Renal pelvis (tissue), 4 donors: Measurements from ENCODE around the gene ASIP. TPM values are rescaled to one million over a fixed set of nuclear protein-coding genes. Genes with fewer than 3 reads are reported as not detected.

ENCODE experiments used
- DNase-seq: peaks from one replicate; pipeline ENCODE4 v3.0.0-alpha.2; 2013
- polyA plus RNA-seq, 3 donors: library from polyadenylated mRNA; unstranded; fragments of 120-200 nt; gene quantifications; one replicate each; pipeline ENCODE4 v1.2.1, GENCODE V29; 2013; ENCODE audit not compliant: insufficient read length in 3 of 3

ASIP gene
- polyA plus RNA-seq, 3 donors = 0.34 to 0.76 (median 0.40) TPM

- DNase-seq = no peak
Observed at GRCh38 chr20:34310481-34311117, 69.4 kb downstream of the ASIP start.

DNA sequence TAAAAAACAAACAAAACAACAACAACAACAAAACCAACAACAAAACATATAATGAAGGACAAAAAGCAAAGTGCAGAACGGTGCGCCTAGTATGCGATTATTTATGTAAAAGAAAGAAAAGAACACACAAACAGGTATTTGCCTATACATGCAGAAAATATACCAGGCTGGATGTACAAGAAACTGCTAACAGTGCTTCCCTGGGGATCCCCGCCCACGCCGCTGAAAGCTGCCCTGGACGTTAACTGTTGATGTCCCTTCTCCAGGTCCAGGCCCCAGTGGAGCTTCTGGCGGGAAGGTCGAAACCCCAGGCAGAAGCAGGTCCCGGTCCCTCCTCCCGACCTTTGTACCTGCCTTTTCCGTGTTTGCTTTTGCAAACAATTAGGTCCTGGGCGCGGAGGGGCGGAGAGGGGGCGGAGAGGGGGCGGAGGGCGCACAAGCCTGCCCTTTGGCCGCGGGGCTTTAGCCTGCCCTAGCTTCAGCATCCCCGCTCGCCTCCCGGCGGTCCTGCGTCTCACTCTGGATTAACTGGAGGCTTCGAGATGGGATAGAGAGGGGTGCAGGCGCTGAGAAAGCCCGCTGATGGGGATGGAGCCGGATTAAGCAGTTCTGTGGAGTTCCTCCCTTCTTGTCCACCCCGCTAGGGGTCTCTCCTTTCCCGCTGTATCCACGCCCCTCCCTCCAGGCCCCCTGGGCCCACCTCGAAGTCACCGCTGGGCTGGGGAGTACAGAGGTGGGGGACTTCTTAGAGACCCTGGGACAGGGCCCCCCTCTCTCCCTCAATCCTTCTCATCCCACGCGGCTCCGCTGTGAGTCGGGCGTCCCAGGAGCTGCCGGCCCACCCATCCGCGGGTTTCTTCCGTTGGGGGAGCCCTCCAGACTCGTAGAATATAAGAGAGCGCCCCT is 70.1 kb downstream of the ASIP start:
- DNase-seq = no peak

DNA sequence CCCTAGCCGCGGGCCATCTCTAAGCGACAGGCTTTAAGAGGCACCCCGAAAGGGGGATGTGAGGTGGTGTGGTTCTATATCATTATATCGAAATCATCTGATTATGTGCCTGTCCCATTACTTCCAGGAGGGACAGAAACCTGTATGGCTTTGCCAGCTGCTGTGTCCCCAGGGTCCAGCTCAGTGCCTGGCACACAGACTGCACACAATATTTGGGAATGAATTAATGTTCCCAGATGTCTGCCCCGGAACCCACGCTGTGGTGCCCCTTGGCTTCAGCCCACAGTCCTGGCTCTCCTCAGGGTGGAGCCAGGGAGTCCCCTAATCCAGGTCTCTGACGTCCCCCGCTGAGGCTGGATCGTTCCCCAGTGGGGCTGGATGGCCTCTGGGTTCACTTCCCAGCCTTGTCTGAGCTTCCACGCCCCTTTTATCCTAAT is 70.8 kb downstream of the ASIP start:
- DNase-seq = no peak

DNA sequence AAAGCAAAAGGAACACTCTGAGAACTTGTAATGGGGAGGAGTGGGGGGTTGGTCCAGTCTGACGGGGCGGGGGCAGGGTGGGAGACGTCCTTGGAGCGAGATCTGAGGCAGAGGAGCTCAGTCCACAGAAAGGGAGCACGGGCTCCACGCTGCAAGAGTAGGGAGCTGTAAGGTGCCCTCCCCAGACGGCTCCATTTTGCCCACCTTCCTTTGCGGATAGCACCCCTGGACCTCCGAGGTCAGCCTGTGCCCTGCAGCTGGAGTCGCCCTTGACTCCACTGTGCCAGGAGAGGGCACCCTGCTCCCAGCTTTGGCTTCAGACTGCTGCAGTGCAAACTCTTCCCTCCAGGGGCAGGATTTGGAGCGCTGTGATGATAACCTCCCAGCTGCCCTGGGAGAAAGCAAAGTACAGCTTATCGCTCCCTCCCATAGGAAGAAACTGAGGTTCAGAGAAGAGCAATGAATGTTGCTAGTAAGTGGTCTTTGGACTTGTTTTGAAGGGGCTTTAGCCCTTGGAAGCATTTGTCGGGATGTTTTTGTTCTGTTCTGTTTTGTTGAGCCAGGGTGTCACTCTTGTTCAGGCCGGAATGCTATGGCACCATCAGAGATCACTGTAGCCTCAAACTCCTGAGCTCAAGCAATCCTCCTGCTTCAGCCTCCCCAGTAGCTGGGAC is 71.5 kb downstream of the ASIP start:
- DNase-seq = peak; percentile 84

- DNase-seq = no peak
Observed at GRCh38 chr20:34315236-34315635, 74.0 kb downstream of the ASIP start.

- DNase-seq = no peak
Observed at GRCh38 chr20:34316196-34316814, 75.1 kb downstream of the ASIP start.

Other genes with a start within 250 kb of the ASIP start
- 100 to 1,000 TPM; 166 to 210 (median 183) TPM for gene RALY, start 247.5 kb upstream of the ASIP start, polyA plus RNA-seq
- gene EIF2S2, start 129.2 kb upstream of the ASIP start, polyA plus RNA-seq = 10 to 100 TPM; 43.3 to 48.3 (median 47.2) TPM
- 100 to 1,000 TPM; 197 to 218 (median 209) TPM for gene AHCY, start 61.9 kb downstream of the ASIP start, polyA plus RNA-seq
- 10 to 100 TPM; 40.9 to 54.4 (median 48.7) TPM for gene ITCH, start 121.8 kb downstream of the ASIP start, polyA plus RNA-seq